ENCODE results near the gene GATA6.
"Not testable (repeated sequence)": the region's sequence is repeated elsewhere in the genome, so short reads cannot be mapped to it uniquely, and the experiment has no call there.

Gene GATA6

GRCh38 chr18:22182884-22183697 is 13.7 kb downstream of the GATA6 start:
- DNase-seq (ENCODE audit: low read depth in 2 of 2): no peak

- DNase-seq (ENCODE audit: low read depth in 2 of 2): no peak
These were observed 14.3 kb downstream of the GATA6 start for GRCh38 chr18:22183698-22184170.

- DNase-seq (ENCODE audit: low read depth in 2 of 2): not testable (repeated sequence)
These were observed 15.2 kb downstream of the GATA6 start for GRCh38 chr18:22184573-22184972.

GRCh38 chr18:22185273-22185672 is 15.9 kb downstream of the GATA6 start:
- DNase-seq (ENCODE audit: low read depth in 2 of 2): no peak

- DNase-seq (ENCODE audit: low read depth in 2 of 2): no peak
These were observed 16.5 kb downstream of the GATA6 start for GRCh38 chr18:22185771-22186386.

GRCh38 chr18:22186484-22186971 is 17.1 kb downstream of the GATA6 start:
- DNase-seq (ENCODE audit: low read depth in 2 of 2): no peak

- no peak for DNase-seq (ENCODE audit: low read depth in 2 of 2)
These were observed 19.3 kb downstream of the GATA6 start for GRCh38 chr18:22188559-22189267.

GRCh38 chr18:22189449-22190166 is 20.2 kb downstream of the GATA6 start:
- no peak for DNase-seq (ENCODE audit: low read depth in 2 of 2)

- no peak for DNase-seq (ENCODE audit: low read depth in 2 of 2)
These were observed 21.9 kb downstream of the GATA6 start for GRCh38 chr18:22191346-22191695.

GRCh38 chr18:22191923-22192322 is 22.5 kb downstream of the GATA6 start:
- DNase-seq (ENCODE audit: low read depth in 2 of 2): no peak

- no peak for DNase-seq (ENCODE audit: low read depth in 2 of 2)
These were observed 24.1 kb downstream of the GATA6 start for GRCh38 chr18:22193466-22193865.

- no peak for DNase-seq (ENCODE audit: low read depth in 2 of 2)
These were observed 24.8 kb downstream of the GATA6 start for GRCh38 chr18:22194151-22194598.

- DNase-seq (ENCODE audit: low read depth in 2 of 2): no peak
These were observed 25.7 kb downstream of the GATA6 start for GRCh38 chr18:22195052-22195451.

- DNase-seq (ENCODE audit: low read depth in 2 of 2): not testable (repeated sequence)
These were observed 27.6 kb downstream of the GATA6 start for GRCh38 chr18:22196943-22197342.

- DNase-seq (ENCODE audit: low read depth in 2 of 2): no peak
These were observed 28.3 kb downstream of the GATA6 start for GRCh38 chr18:22197668-22198067.

- DNase-seq (ENCODE audit: low read depth in 2 of 2): no peak
These were observed 28.8 kb downstream of the GATA6 start for GRCh38 chr18:22198163-22198562.

GRCh38 chr18:22199005-22199404 is 29.6 kb downstream of the GATA6 start:
- no peak for DNase-seq (ENCODE audit: low read depth in 2 of 2)

GRCh38 chr18:22200611-22201225 is 31.3 kb downstream of the GATA6 start:
- DNase-seq (ENCODE audit: low read depth in 2 of 2): no peak

- no peak for DNase-seq (ENCODE audit: low read depth in 2 of 2)
These were observed 33.6 kb downstream of the GATA6 start for GRCh38 chr18:22203035-22203434.

GRCh38 chr18:22203536-22204213 is 34.3 kb downstream of the GATA6 start:
- DNase-seq (ENCODE audit: low read depth in 2 of 2): no peak

GRCh38 chr18:22204214-22204536 is 34.8 kb downstream of the GATA6 start:
- no peak for DNase-seq (ENCODE audit: low read depth in 2 of 2)
